KMS-11 (cell line): ENCODE measurements around the gene CERS6.

Experiments
- H2AFZ ChIP-seq: fragments of 200-600 bp; sonication (generic); 2 replicates; pipeline ENCODE4 v1.6.1; 2016; ENCODE audit warnings: antibody characterized with exemption, mixed run types, low read depth
- H3K27ac ChIP-seq: fragments of 200-600 bp; sonication (generic); 2 replicates; pipeline ENCODE4 v1.6.1; 2016; ENCODE audit warnings: mild to moderate bottlenecking, mixed run types
- H3K27me3 ChIP-seq: fragments of 200-600 bp; sonication (generic); 2 replicates; pipeline ENCODE4 v1.6.1; 2017; ENCODE audit warnings: mild to moderate bottlenecking, low read depth, mixed run types, moderate library complexity; ENCODE audit not compliant: insufficient read depth
- H3K36me3 ChIP-seq: fragments of 200-600 bp; sonication (generic); 2 replicates; pipeline ENCODE4 v1.6.1; 2017; ENCODE audit warnings: mild to moderate bottlenecking, mixed run types; ENCODE audit not compliant: insufficient read depth
- H3K4me1 ChIP-seq: fragments of 200-600 bp; sonication (generic); 2 replicates; pipeline ENCODE4 v1.6.1; 2016; ENCODE audit warnings: mild to moderate bottlenecking, low read depth, mixed run types; ENCODE audit not compliant: poor library complexity, severe bottlenecking
- H3K4me2 ChIP-seq: fragments of 200-600 bp; sonication (generic); 2 replicates; pipeline ENCODE4 v1.7.0; 2016; ENCODE audit warnings: mild to moderate bottlenecking, mixed run types
- H3K4me3 ChIP-seq: fragments of 200-600 bp; sonication (generic); IDR thresholded peaks from 2 replicates; pipeline ENCODE4 v1.6.1; 2017; ENCODE audit warnings: low read depth, low read length, mixed read lengths; ENCODE audit not compliant: insufficient read depth
- H3K79me2 ChIP-seq: fragments of 200-600 bp; sonication (generic); 2 replicates; pipeline ENCODE4 v1.6.1; 2016; ENCODE audit warnings: low read depth, mixed run types; ENCODE audit not compliant: insufficient read depth
- H3K9ac ChIP-seq: fragments of 200-600 bp; sonication (generic); 2 replicates; pipeline ENCODE4 v1.6.1; 2016; ENCODE audit warnings: mild to moderate bottlenecking, mixed run types
- H4K20me1 ChIP-seq: fragments of 200-600 bp; sonication (generic); 2 replicates; pipeline ENCODE4 v1.6.1; 2016; ENCODE audit warnings: mild to moderate bottlenecking, mixed run types; ENCODE audit not compliant: insufficient read depth
- CTCF ChIP-seq: fragments of 200-600 bp; sonication (generic); conservative IDR thresholded peaks from 2 replicates; pipeline ENCODE4 v1.6.1; 2017; ENCODE audit warnings: low read depth, mild to moderate bottlenecking, antibody characterized with exemption, low read length, moderate library complexity, mixed read lengths

Gene CERS6

GRCh38 chr2:168798076-168798887, 342.2 kb downstream of the CERS6 start:
- H4K20me1 ChIP-seq, result no peaks in the 10 kb centered on the region
- no peak overlapping the region for H2AFZ ChIP-seq
- H3K36me3 ChIP-seq, result no peaks in the 10 kb centered on the region
- no peaks in the 10 kb centered on the region for H3K4me1 ChIP-seq
- H3K79me2 ChIP-seq, result no peaks in the 10 kb centered on the region
- no peaks in the 10 kb centered on the region for H3K27me3 ChIP-seq
- no peak for TF ChIP-seq CTCF
- no peak overlapping the region for H3K27ac ChIP-seq
- no peak overlapping the region for H3K4me3 ChIP-seq
- no peak overlapping the region for H3K4me2 ChIP-seq
- no peak overlapping the region for H3K9ac ChIP-seq

GRCh38 chr2:168798888-168799410, 342.9 kb downstream of the CERS6 start:
- no peak overlapping the region for H3K4me2 ChIP-seq
- H3K27ac ChIP-seq, result no peak overlapping the region
- no peaks in the 10 kb centered on the region for H3K36me3 ChIP-seq
- H3K4me1 ChIP-seq, result no peaks in the 10 kb centered on the region
- no peak overlapping the region for H2AFZ ChIP-seq
- H3K27me3 ChIP-seq, result no peaks in the 10 kb centered on the region
- no peak for TF ChIP-seq CTCF
- no peak overlapping the region for H3K4me3 ChIP-seq
- H3K9ac ChIP-seq, result no peak overlapping the region
- no peaks in the 10 kb centered on the region for H3K79me2 ChIP-seq
- no peaks in the 10 kb centered on the region for H4K20me1 ChIP-seq

GRCh38 chr2:168801471-168801870, 345.4 kb downstream of the CERS6 start:
- H2AFZ ChIP-seq, result no peak overlapping the region
- no peaks in the 10 kb centered on the region for H4K20me1 ChIP-seq
- H3K4me2 ChIP-seq, result no peak overlapping the region
- no peaks in the 10 kb centered on the region for H3K27me3 ChIP-seq
- no peaks in the 10 kb centered on the region for H3K36me3 ChIP-seq
- H3K79me2 ChIP-seq, result no peaks in the 10 kb centered on the region
- no peak overlapping the region for H3K4me3 ChIP-seq
- H3K9ac ChIP-seq, result no peak overlapping the region
- H3K27ac ChIP-seq, result no peak overlapping the region
- TF ChIP-seq CTCF, result no peak
- H3K4me1 ChIP-seq, result no peaks in the 10 kb centered on the region

- H3K4me2 ChIP-seq, result no peak within 1 kb of the TSS
- no peak within 1 kb of the TSS for H3K27ac ChIP-seq
- H4K20me1 ChIP-seq, result no peaks in the 10 kb centered on the region
- H3K4me1 ChIP-seq, result no peaks in the 10 kb centered on the region
- no peaks in the 10 kb centered on the region for H3K79me2 ChIP-seq
- no peak for TF ChIP-seq CTCF
- H3K27me3 ChIP-seq, result no peaks in the 10 kb centered on the region
- H3K4me3 ChIP-seq, result no peak within 1 kb of the TSS
- no peak within 1 kb of the TSS for H3K9ac ChIP-seq
- H3K36me3 ChIP-seq, result no peaks in the 10 kb centered on the region
- no peak within 1 kb of the TSS for H2AFZ ChIP-seq
These were observed 346.1 kb downstream of the CERS6 start, which contains the start of gene NOSTRIN for GRCh38 chr2:168801961-168802858. NOSTRIN (plus strand) TSS chr2:168802637; CDS start chr2:168802647, 10 bp downstream.
